Large intestine (tissue), 3 donors: ENCODE measurements around the gene ST7L. TPM values are rescaled to one million over a fixed set of nuclear protein-coding genes. Genes with fewer than 3 reads are reported as not detected.

Source experiments
- DNase-seq, 2 donors: peaks; one replicate each; pipeline versions ENCODE4 v3.0.0 to v3.0.0-alpha.2; 2013
- H3K27ac ChIP-seq: one replicate; pipeline ENCODE4 v1.5.1; 2013; ENCODE audit warnings: low read length
- H3K27me3 ChIP-seq: 2 replicates; pipeline ENCODE4 v1.6.1; 2013; ENCODE audit warnings: low read length; ENCODE audit not compliant: control insufficient read depth, insufficient read depth
- H3K36me3 ChIP-seq: 2 replicates; pipeline ENCODE4 v1.6.1; 2013; ENCODE audit warnings: low read length; ENCODE audit not compliant: control insufficient read depth, insufficient read depth
- H3K4me1 ChIP-seq: one replicate; pipeline ENCODE4 v1.6.1; 2013; ENCODE audit warnings: low read length; ENCODE audit not compliant: control insufficient read depth, insufficient read depth
- H3K4me3 ChIP-seq: one replicate; pipeline ENCODE4 v1.5.1; 2013; ENCODE audit warnings: low read length
- H3K9me3 ChIP-seq: one replicate; pipeline ENCODE4 v1.6.1; 2013; ENCODE audit warnings: mild to moderate bottlenecking, low read depth, low read length, moderate library complexity; ENCODE audit not compliant: control insufficient read depth
- WGBS: methylation state at CpG from one replicate; pipeline ENCODE4 v1.1.5; 2013; ENCODE audit warnings: low lambda C conversion rate; ENCODE audit not compliant: insufficient coverage; 5-methylcytosine and 5-hydroxymethylcytosine counted together
- polyA plus RNA-seq: library from polyadenylated mRNA; unstranded; fragments of 120-200 nt; gene quantifications from one replicate; pipeline ENCODE4 v1.2.1, GENCODE V29; 2013

The ST7L gene
- polyA plus RNA-seq, 1 donor, result 18.4 TPM

DNA sequence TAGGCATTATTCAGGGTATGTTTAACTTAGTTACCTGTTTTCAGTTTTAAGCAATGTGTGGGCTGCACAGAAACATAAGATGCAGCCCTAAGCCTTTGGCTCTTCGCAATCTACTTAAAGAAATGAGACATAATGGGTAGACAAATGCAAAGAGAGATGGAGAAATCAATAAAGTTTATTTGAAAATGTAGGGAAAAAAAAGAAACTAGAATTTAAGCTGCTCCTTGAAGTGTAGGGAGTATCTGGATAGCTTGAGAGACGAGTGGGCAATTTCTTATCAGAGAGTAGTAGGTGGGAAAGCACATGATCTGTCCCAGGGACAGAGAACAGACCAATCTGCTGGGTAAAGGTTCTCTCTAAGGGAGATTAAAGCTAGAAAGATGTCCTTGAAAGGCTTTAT, 101.3 kb downstream of the ST7L start:
- 100% methylated on average over 1 of the region's 2 CpGs for WGBS

DNA sequence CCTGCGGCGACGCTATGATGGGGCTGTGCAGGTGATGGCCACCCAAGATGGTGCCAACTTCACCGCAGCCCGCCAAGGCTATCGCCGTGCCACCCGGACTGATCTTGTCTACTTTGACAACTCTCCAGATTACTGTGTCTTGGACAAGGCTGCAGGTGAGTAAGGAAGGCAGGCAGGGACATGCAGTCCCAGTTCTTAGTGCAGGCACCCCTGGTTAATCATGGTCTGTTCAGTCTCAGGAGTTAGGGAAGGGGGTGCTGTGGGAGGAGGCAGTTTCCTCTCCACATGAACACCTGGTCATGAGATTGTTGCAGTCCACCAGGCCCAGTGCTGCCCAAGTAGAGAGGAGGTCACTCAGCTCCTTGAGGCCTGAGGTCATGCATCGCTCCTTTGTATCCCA, 101.7 kb downstream of the ST7L start:
- DNase-seq, result no peak
- no peak overlapping the region for H3K27ac ChIP-seq
- no CpG with 5 or more reads among the region's 9 CpGs for WGBS
- H3K27me3 ChIP-seq, result peaks cover 7% of the 10 kb centered on the region
- no peaks in the 10 kb centered on the region for H3K9me3 ChIP-seq
- no peak overlapping the region for H3K4me3 ChIP-seq
- no peaks in the 10 kb centered on the region for H3K4me1 ChIP-seq
- peaks cover 6% of the 10 kb centered on the region for H3K36me3 ChIP-seq

More for the DNA sequence above, 101.3 kb downstream of the ST7L start:
- Histone ChIP-seq H3K4me1 (no peaks in the 10 kb centered on the region), H3K27me3 (peaks cover 3% of the 10 kb centered on the region), H3K9me3 (no peaks in the 10 kb centered on the region), H3K4me3 (no peak overlapping the region), H3K36me3 (peaks cover 6% of the 10 kb centered on the region), H3K27ac (no peak overlapping the region)
- peak in 1 of 2 donors; percentile 47 for DNase-seq

GRCh38 chr1:112516141-112516540, 102.8 kb downstream of the ST7L start:
- H3K9me3 ChIP-seq, result no peaks in the 10 kb centered on the region
- H3K4me1 ChIP-seq, result no peaks in the 10 kb centered on the region
- DNase-seq, result no peak
- H3K27me3 ChIP-seq, result peaks cover 15% of the 10 kb centered on the region
- no peak overlapping the region for H3K4me3 ChIP-seq
- WGBS, result no CpG with 5 or more reads among the region's 14 CpGs
- peaks cover 6% of the 10 kb centered on the region for H3K36me3 ChIP-seq
- no peak overlapping the region for H3K27ac ChIP-seq

DNA sequence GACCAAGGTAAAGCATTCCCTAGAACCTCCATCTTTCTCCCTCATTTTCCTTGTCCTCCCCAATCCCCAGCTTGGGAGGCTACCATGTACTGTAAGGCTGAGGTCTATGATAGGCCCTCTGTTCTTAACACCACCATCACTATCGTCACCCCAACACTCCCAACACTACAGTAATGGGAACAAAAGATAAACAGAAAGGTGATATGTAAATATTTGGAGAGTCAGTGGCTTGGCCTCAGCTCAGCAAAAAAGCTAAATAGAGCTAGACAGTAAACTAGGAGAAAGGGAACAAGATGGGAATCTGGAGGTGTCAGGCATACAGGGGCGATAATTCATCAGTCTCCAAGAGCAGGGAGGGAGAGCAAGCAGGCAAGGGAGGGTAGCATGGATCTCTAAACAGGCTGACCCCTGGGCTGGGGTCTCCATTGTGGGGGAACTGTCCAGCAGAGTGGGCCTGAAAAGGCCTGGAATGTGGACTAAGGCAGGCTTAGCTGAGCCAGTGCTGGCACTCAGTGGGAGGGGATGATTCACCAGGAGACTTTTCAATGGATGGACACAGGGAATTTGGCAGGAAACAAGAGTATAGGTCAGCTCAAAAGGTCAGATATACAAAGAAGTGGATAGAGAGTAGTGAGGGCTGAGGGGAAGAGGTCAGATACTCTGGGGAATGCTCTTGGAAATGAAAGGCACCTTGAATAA, 103.5 kb downstream of the ST7L start:
- H3K4me1 ChIP-seq, result no peaks in the 10 kb centered on the region
- no peak overlapping the region for H3K4me3 ChIP-seq
- DNase-seq, result no peak
- H3K9me3 ChIP-seq, result no peaks in the 10 kb centered on the region
- peaks cover 6% of the 10 kb centered on the region for H3K36me3 ChIP-seq
- H3K27me3 ChIP-seq, result peaks cover 21% of the 10 kb centered on the region
- no peak overlapping the region for H3K27ac ChIP-seq
- 100% methylated on average over 1 of the region's 2 CpGs for WGBS

DNA sequence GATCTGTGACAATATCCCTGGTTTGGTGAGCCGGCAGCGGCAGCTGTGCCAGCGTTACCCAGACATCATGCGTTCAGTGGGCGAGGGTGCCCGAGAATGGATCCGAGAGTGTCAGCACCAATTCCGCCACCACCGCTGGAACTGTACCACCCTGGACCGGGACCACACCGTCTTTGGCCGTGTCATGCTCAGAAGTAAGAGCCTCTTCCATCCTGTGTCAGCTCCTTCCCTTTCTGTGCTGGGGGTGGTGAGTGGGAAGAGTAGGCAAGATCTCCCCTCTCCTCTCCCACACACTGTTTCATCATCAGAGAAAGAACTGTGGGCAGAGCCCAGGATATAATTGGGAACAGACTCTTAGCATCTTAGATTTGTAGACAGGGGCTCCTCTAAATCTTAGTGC, 104.0 kb downstream of the ST7L start:
- H3K36me3 ChIP-seq, result peaks cover 3% of the 10 kb centered on the region
- no peak overlapping the region for H3K27ac ChIP-seq
- no CpG with 5 or more reads among the region's 12 CpGs for WGBS
- no peak for DNase-seq
- no peak overlapping the region for H3K4me3 ChIP-seq
- H3K9me3 ChIP-seq, result no peaks in the 10 kb centered on the region
- H3K4me1 ChIP-seq, result no peaks in the 10 kb centered on the region
- peaks cover 27% of the 10 kb centered on the region for H3K27me3 ChIP-seq

DNA sequence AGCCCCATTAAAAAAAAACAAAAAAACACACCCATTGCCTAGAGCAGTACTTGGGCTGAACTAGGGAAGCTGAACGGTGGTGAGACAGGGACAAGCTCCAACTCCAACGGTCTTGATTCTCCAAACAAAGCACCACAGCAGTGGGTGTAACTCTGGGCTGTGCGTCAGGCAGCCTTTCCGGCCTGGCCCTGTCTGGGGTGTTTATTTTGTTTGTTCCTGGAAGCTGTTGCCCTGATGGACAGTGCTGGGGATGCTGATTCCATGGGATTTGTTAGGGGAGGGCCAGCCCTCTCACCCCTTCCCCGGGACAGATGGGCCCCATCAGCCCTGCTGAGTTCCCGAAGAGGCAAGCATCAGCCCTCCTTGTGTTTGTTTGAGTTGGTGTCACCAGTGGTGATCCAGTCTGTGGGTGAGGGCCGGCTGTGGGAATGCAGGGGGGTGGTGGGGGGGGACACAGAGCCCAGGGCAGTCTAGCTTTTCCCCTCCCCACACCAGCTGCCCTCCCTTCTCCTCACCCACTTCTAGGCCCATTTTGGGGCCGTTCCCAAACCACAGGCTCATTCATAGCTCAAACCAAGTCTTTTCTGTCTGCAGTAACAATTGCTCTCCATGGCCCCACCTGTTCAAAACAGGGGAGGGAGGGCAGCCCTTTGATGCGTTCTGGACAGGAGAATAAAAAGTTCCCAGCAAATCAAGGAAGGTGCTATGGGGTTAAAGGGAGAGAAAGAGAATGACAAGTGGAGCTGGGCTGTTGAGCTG, 105.7 kb downstream of the ST7L start:
- peaks cover 42% of the 10 kb centered on the region for H3K27me3 ChIP-seq
- H3K27ac ChIP-seq, result no peak overlapping the region
- H3K4me3 ChIP-seq, result no peak overlapping the region
- peaks cover 2% of the 10 kb centered on the region for H3K9me3 ChIP-seq
- peaks cover 2% of the 10 kb centered on the region for H3K4me1 ChIP-seq
- 89% methylated on average over 1 of the region's 9 CpGs for WGBS
- H3K36me3 ChIP-seq, result peaks cover 3% of the 10 kb centered on the region
- DNase-seq, result no peak

DNA sequence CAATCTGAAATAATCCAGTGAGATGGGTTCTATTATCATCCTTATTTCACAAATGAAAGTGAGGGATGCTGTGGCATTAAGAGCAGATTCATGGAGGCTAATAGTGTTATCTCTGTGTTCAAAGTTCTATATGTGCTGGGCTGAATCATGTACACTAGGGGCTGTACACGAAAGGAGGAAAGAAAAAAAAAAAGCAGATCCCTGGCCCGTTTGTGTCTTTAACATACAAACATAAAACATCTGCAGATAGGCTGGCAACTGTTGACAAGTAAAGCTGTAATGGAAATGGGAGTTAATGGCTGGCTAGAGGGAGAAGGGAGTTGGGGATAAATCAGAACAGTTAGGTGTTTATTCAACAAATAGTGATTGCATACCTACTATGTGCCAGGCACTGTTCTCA, 107.0 kb downstream of the ST7L start:
- H3K4me1 ChIP-seq, result peaks cover 10% of the 10 kb centered on the region
- DNase-seq, result no peak
- H3K9me3 ChIP-seq, result peaks cover 5% of the 10 kb centered on the region
- no peak overlapping the region for H3K4me3 ChIP-seq
- H3K27ac ChIP-seq, result no peak overlapping the region
- peaks cover 53% of the 10 kb centered on the region for H3K27me3 ChIP-seq
- H3K36me3 ChIP-seq, result peaks cover under 1% of the 10 kb centered on the region
- 0% methylated on average over 2 of the region's 2 CpGs for WGBS

DNA sequence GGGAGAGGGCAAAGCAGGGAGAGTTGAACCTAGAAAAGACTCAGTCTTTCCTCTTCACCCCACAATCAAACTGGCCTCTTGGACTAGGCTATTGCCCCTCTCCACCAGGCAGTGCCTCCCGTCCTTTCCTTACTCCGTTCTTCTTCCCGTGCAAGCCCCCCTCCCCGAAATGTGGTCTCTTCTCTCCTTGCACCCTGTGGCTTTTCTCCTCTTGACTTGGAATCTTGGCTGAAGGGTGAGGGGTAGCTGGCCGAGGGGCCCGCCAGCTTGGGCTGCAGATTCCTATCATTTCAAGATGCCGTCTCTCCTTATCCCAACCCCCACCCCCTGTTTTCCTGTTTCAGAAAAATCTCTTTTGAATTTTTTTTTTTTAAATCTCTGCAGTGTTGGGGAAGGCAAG, 108.6 kb downstream of the ST7L start:
- no peaks in the 10 kb centered on the region for H3K36me3 ChIP-seq
- no CpG with 5 or more reads among the region's 7 CpGs for WGBS
- no peak for DNase-seq
- H3K27me3 ChIP-seq, result peaks cover 54% of the 10 kb centered on the region
- peaks cover 5% of the 10 kb centered on the region for H3K9me3 ChIP-seq
- H3K4me3 ChIP-seq, result no peak overlapping the region
- H3K27ac ChIP-seq, result no peak overlapping the region
- H3K4me1 ChIP-seq, result peaks cover 10% of the 10 kb centered on the region

DNA sequence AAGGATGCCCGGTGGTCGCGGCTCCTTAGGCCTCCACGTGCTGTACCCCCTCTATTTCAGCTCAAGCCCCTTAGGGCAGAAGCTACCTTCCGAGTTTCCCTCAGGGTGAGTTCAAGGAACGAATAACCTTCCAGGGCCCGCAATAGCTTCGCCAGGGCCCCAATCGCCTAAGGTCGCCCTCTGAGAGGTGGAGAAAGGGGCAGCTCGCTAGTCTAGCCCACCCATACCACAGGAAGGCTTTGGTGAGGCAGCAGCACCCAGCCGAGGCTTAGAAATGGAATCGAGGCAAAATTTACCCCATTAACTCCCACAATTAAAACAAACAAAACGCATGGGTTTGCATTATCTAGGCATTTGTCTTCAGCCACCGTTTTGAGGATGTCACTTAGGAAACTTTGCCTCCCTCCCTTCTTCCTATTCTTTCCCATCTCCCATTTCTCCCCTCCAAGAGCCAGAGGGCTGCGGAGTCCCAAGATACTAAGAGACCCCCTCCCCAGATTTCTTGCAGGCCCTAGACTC, 109.2 kb downstream of the ST7L start:
- Histone ChIP-seq H3K9me3 (peaks cover 5% of the 10 kb centered on the region), H3K36me3 (no peaks in the 10 kb centered on the region), H3K27ac (no peak overlapping the region), H3K4me1 (peaks cover 10% of the 10 kb centered on the region), H3K27me3 (peaks cover 54% of the 10 kb centered on the region), H3K4me3 (no peak overlapping the region)
- no CpG with 5 or more reads among the region's 16 CpGs for WGBS
- no peak for DNase-seq

DNA sequence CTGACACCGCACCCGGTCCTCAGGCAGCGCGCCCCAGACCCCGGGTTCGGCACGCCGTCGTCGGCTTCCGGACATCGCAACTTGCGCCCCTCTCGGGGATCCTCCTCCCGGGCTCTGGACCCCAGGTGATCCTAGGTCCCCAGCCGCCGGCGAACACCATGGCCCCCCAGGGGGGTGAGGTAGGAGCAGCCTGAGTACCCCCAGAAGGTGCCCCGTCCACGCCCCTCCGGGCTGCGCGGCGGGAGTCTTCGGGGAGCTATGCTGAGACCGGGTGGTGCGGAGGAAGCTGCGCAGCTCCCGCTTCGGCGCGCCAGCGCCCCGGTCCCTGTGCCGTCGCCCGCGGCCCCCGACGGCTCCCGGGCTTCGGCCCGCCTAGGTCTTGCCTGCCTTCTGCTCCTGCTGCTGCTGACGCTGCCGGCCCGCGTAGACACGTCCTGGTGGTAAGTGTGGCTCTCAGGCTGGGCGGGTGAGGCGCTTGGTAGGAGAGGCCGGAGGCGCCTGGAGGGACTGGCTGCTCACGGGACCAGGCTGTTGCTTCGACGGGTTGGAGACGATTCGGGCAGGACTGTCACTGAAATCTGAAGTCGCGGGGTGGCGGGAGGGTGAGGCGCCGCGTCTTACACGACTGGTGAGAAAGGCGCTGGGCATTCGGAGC, 109.8 kb downstream of the ST7L start:
- H3K27ac ChIP-seq, result no peak overlapping the region
- peaks cover 14% of the 10 kb centered on the region for H3K4me1 ChIP-seq
- WGBS, result no CpG with 5 or more reads among the region's 66 CpGs
- no peaks in the 10 kb centered on the region for H3K36me3 ChIP-seq
- peak overlapping the region; percentile 41 for H3K4me3 ChIP-seq
- DNase-seq, result peak in 1 of 2 donors; percentile 57
- H3K27me3 ChIP-seq, result peaks cover 60% of the 10 kb centered on the region
- H3K9me3 ChIP-seq, result peaks cover 5% of the 10 kb centered on the region
